ENCODE measurements around the gene RUFY3.
A peak's percentile ranks its signal among the peaks of the same experiment; 100 is the strongest.
"Not testable (repeated sequence)": the region's sequence is repeated elsewhere in the genome, so short reads cannot be mapped to it uniquely, and the experiment has no call there.

RUFY3 gene

GRCh38 chr4:70838666-70839588, 117.2 kb downstream of the RUFY3 start:
- DNase-seq (ENCODE audit: extremely low read depth in 1 of 2, low read depth in 1 of 2) = peak; percentile 13 to 42

GRCh38 chr4:70839589-70840093, 117.9 kb downstream of the RUFY3 start, which contains the start of gene GRSF1:
Gene GRSF1 (minus strand): TSS chr4:70839890. CDS start chr4:70839827, 63 bp downstream.
- DNase-seq (ENCODE audit: extremely low read depth in 1 of 2, low read depth in 1 of 2) = peak; percentile 83 to 92

- DNase-seq (ENCODE audit: extremely low read depth in 1 of 2, low read depth in 1 of 2) = peak; percentile 28 to 42
These were observed 118.4 kb downstream of the RUFY3 start for GRCh38 chr4:70840137-70840536.

GRCh38 chr4:70840631-70841030, 118.9 kb downstream of the RUFY3 start:
- not testable (repeated sequence) for DNase-seq (ENCODE audit: extremely low read depth in 1 of 2, low read depth in 1 of 2)

- no peak for DNase-seq (ENCODE audit: extremely low read depth in 1 of 2, low read depth in 1 of 2)
These were observed 119.4 kb downstream of the RUFY3 start for GRCh38 chr4:70841211-70841610.

- DNase-seq (ENCODE audit: extremely low read depth in 1 of 2, low read depth in 1 of 2) = no peak
These were observed 120.2 kb downstream of the RUFY3 start for GRCh38 chr4:70841951-70842350.

DNA sequence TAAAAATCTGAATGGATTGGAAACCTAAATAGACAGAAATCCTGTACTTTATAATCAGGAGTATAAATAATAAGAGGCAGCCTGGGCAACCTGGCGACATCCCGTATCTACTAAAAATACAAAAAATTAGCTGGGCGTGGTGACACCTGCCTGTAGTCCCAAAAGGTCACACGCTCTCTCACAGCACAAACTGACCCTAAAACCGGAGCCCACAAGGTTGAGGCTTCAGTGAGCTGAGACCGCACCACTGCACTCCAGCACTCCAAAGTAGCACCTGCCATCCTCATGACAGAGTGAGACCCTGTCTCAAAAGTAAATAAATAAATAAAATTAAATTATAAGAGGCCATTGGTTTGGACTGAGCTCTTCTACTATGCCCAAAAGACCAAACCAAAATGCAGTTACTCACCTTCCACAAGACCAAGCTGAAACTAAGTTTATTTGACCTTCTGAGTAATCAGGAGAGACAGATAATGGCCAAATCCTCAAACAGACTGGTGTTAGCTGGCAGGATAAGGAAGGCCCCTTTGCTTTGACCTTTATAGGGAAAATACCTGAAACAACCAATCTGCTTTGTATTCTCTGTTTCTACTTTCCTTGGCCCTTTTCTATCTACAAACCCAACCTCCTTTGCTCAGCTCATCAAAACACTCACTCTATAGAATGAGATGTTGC, 121.1 kb downstream of the RUFY3 start:
- DNase-seq (ENCODE audit: extremely low read depth in 1 of 2, low read depth in 1 of 2) = no peak

DNA sequence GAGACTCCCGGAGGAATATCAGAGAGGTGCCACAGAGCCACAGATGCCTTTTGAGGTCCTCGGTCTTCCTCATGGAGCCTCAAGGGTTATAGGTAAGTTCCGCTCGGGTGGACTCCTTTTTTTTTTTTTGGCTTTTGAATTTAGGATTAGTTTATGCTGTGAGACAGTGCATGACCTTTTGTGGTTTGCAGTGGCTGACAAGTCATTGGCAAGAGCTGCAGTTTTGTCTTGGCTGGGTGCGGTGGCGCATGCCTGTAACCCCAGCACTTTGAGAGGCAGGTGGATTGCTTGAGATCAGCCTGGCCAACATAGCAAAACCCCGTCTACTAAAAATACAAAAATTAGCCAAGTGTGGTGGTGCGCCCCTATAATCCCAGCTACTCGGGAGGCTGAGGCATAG, 122.4 kb downstream of the RUFY3 start:
- no peak for DNase-seq (ENCODE audit: extremely low read depth in 1 of 2, low read depth in 1 of 2)

GRCh38 chr4:70849291-70849690, 127.5 kb downstream of the RUFY3 start:
- DNase-seq (ENCODE audit: extremely low read depth in 1 of 2, low read depth in 1 of 2) = no peak

DNA sequence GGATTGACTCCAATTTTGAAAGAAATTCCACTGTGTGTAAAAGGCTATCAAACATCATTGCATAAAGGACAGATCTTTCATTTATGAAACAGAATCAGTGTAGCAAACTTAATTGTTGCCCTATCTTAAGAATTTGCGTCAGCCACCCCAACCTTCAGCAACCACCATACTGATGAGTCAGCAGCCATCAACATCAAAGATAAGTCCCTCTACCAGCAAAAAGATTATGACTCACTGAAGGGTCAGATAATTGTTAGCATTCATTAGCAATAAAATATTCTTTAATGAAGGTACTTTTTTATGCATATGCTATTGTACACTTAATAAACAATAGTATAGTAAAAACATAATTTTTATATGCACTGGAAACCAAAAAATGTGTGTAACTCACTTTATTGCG, 133.7 kb downstream of the RUFY3 start:
- no peak for DNase-seq (ENCODE audit: extremely low read depth in 1 of 2, low read depth in 1 of 2)
